ENCODE results near the gene TPX2. TPM values are rescaled to one million over a fixed set of nuclear protein-coding genes. Genes with fewer than 3 reads are reported as not detected.

The TPX2 gene
- total RNA-seq, 4 donors from 2014 or later = 5.9 to 10.2 (median 7.3) TPM

GRCh38 chr20:31815408-31816188, 76.5 kb downstream of the TPX2 start:
- no peak for DNase-seq (ENCODE audit: low spot score in 2 of 2)
- WGBS, 2 donors = 15 to 20% methylated on average over 6 to 9 of the region's 9 CpGs
- H3K4me3 ChIP-seq (ENCODE audit: low read depth, poor library complexity, severe bottlenecking) = no peak overlapping the region
- intact Hi-C loops (cut with DNase I; ENCODE audit: low total_unique reads) = no loop called here
- TF ChIP-seq POLR2A (IDR thresholded peaks at IDR 0.05) (no peak), CTCF (IDR thresholded peaks at IDR 0.05) (no peak)

GRCh38 chr20:31816221-31816620, 77.1 kb downstream of the TPX2 start:
- DNase-seq (ENCODE audit: low spot score in 2 of 2) = no peak
- TF ChIP-seq POLR2A (IDR thresholded peaks at IDR 0.05) (no peak), CTCF (IDR thresholded peaks at IDR 0.05) (no peak)
- WGBS, 2 donors = 93 to 96% methylated on average over 5 of the region's 5 CpGs
- intact Hi-C loops (cut with DNase I; ENCODE audit: low total_unique reads) = no loop called here
- no peak overlapping the region for H3K4me3 ChIP-seq (ENCODE audit: low read depth, poor library complexity, severe bottlenecking)

DNA sequence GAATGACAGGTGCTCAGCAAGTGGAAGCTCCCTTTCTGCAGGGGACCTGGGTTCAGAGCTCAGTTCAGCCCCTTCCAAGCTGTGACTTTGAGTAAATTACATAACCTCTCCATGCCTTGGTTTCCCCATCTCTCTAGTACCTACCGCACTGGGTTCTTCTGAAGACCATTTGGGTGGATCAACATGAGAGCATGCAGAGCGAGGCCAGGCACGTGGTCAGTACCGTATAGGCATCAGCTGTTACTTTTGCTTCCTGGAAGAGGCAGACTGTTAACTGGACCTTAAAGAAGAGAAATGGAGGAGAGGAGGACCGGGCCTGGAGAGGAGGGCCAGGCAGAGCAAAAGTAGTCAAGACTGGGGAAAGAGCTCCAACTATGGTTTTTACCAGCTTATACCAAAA, 78.4 kb downstream of the TPX2 start:
- H3K4me3 ChIP-seq (ENCODE audit: low read depth, poor library complexity, severe bottlenecking) = no peak overlapping the region
- TF ChIP-seq POLR2A (IDR thresholded peaks at IDR 0.05) (no peak), CTCF (IDR thresholded peaks at IDR 0.05) (no peak)
- intact Hi-C loops (cut with DNase I; ENCODE audit: low total_unique reads) = no loop called here
- no peak for DNase-seq (ENCODE audit: low spot score in 2 of 2)
- WGBS, 2 donors = 92 to 93% methylated on average over 5 of the region's 5 CpGs

- no peak for DNase-seq (ENCODE audit: low spot score in 2 of 2)
- TF ChIP-seq POLR2A (IDR thresholded peaks at IDR 0.05) (no peak), CTCF (IDR thresholded peaks at IDR 0.05) (no peak)
- intact Hi-C loops (cut with DNase I; ENCODE audit: low total_unique reads) = no loop called here
- WGBS, 2 donors = 91 to 92% methylated on average over 8 of the region's 8 CpGs
- H3K4me3 ChIP-seq (ENCODE audit: low read depth, poor library complexity, severe bottlenecking) = no peak overlapping the region
Observed at GRCh38 chr20:31818376-31818908, 79.4 kb downstream of the TPX2 start.

GRCh38 chr20:31819083-31819784, 80.1 kb downstream of the TPX2 start, which contains the start of gene MYLK2:
TSS of gene MYLK2 (plus strand) at chr20:31819356. CDS start at chr20:31819581, 225 bp downstream.
- no peak within 1 kb of the TSS for H3K4me3 ChIP-seq (ENCODE audit: low read depth, poor library complexity, severe bottlenecking)
- TF ChIP-seq POLR2A (IDR thresholded peaks at IDR 0.05) (no peak), CTCF (IDR thresholded peaks at IDR 0.05) (no peak)
- no peak for DNase-seq (ENCODE audit: low spot score in 2 of 2)
- 68 to 76% methylated on average over 16 of the region's 16 CpGs for WGBS, 2 donors
- intact Hi-C loops (cut with DNase I; ENCODE audit: low total_unique reads) = no loop called here

Measured in lower leg skin (tissue), 4 donors.